Calu3 (cell line): ENCODE results near the gene MSI2. TPM values are rescaled to one million over a fixed set of nuclear protein-coding genes. Genes with fewer than 3 reads are reported as not detected.

Experiments used
- BruUV-seq: library from RNA; stranded (reverse); fragments of 400-500 nt; replicated peaks from 2 replicates; lab custom pipeline; 2021; lab: Mats Ljungman, UMichigan
- CTCF ChIA-PET: fragments of 300-600 bp; sonication (Branson Sonifier 250); formaldehyde crosslinking; loops from one replicate; lab custom pipeline; 2022; ENCODE audit warnings: antibody characterized with exemption; lab: Charles Lee
- DNase-seq: peaks from one replicate; pipeline ENCODE4 v3.0.0; 2022
- H3K27ac Mint-ChIP-seq: one replicate; pipeline ENCODE4 v1.8.0; 2022; ENCODE audit warnings: mixed read lengths; ENCODE audit not compliant: unreplicated experiment
- H3K27me3 Mint-ChIP-seq: one replicate; pipeline ENCODE4 v1.8.0; 2022; ENCODE audit warnings: mixed read lengths; ENCODE audit not compliant: unreplicated experiment
- H3K36me3 Mint-ChIP-seq: one replicate; pipeline ENCODE4 v1.8.0; 2022; ENCODE audit warnings: mild to moderate bottlenecking, moderate library complexity, mixed read lengths; ENCODE audit not compliant: insufficient read depth, unreplicated experiment
- H3K4me1 Mint-ChIP-seq: one replicate; pipeline ENCODE4 v1.8.0; 2022; ENCODE audit warnings: mild to moderate bottlenecking, low read depth, mixed read lengths; ENCODE audit not compliant: unreplicated experiment
- H3K4me3 Mint-ChIP-seq: one replicate; pipeline ENCODE4 v1.8.0; 2022; ENCODE audit warnings: mild to moderate bottlenecking, low read depth, moderate library complexity, mixed read lengths; ENCODE audit not compliant: unreplicated experiment
- H3K9me3 Mint-ChIP-seq: one replicate; pipeline ENCODE4 v1.8.0; 2022; ENCODE audit warnings: low read depth, mixed read lengths; ENCODE audit not compliant: unreplicated experiment
- intact Hi-C: fragments of 100-400 bp; cut with micrococcal nuclease; formaldehyde crosslinking; loops from one replicate; pipeline ENCODE4 v1.10.0; 2022; ENCODE audit not compliant: unreplicated experiment
- total RNA-seq: library from RNA; stranded (reverse); gene quantifications from 2 replicates; pipeline ENCODE4 v1.2.3, GENCODE V29; 2022
- TF ChIP-seq, protein P1 (sequence below): fragments of 200-600 bp; IDR thresholded peaks from one replicate; pipeline ENCODE4 v1.8.0; 2022; ENCODE audit warnings: antibody characterized with exemption; ENCODE audit not compliant: unreplicated experiment

The MSI2 gene
- total RNA-seq, 1 experiment from 2014 or later = 66.4 TPM

DNA sequence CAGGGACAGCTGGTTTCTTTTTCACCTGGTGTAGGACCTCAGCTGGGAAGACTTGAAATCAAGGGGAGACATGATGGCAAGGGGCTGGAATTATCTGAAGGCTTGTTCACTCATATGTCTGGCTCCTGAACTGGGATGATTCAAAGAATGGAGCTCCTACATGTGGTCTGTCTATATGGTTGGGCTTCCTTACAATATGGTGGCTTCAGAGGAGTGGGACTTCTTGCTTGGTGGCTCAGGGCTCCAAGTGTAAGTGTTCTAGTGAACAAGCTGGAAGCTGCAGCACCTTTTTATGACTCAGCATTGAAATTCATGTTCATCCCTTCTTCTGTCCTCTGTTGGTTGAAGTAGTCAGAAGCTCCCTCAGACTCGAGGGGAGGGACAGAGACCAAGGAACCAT is 127.9 kb downstream of the MSI2 start:
- no peaks in the 10 kb centered on the region for H3K4me1 Mint-ChIP-seq
- CTCF ChIA-PET = no interaction called here
- BruUV-seq = no TSS peak

DNA sequence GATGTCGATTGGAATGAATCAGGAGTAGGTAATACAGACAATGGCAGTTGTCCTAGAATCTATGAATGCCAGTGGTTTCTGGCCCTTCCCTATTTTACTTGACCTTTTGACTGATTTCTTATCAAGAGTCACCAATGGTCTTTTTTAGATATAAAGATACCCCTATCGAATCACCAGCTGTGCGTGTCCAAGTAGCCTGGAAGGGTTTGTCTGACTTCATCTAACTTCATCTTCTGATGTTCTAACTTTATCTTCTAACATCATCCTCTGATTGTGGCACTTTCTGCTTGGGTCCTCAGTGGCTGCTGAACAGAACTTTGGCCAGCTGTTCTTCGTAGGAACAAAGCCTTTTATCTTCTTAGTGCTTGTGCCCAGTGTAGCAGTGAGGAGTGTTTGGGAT is 129.7 kb downstream of the MSI2 start:
- Mint-ChIP-seq H3K4me1 (no peaks in the 10 kb centered on the region), H3K36me3 (peaks cover 4% of the 10 kb centered on the region), H3K4me3 (no peak overlapping the region), H3K27me3 (no peaks in the 10 kb centered on the region), H3K27ac (no peak overlapping the region), H3K9me3 (peaks cover 5% of the 10 kb centered on the region)
- TF ChIP-seq, protein P1, sequence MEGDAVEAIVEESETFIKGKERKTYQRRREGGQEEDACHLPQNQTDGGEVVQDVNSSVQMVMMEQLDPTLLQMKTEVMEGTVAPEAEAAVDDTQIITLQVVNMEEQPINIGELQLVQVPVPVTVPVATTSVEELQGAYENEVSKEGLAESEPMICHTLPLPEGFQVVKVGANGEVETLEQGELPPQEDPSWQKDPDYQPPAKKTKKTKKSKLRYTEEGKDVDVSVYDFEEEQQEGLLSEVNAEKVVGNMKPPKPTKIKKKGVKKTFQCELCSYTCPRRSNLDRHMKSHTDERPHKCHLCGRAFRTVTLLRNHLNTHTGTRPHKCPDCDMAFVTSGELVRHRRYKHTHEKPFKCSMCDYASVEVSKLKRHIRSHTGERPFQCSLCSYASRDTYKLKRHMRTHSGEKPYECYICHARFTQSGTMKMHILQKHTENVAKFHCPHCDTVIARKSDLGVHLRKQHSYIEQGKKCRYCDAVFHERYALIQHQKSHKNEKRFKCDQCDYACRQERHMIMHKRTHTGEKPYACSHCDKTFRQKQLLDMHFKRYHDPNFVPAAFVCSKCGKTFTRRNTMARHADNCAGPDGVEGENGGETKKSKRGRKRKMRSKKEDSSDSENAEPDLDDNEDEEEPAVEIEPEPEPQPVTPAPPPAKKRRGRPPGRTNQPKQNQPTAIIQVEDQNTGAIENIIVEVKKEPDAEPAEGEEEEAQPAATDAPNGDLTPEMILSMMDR = no peak
- no peak for DNase-seq
- CTCF ChIA-PET = no interaction called here
- no TSS peak for BruUV-seq
- intact Hi-C loops = no loop called here

More for the DNA sequence above, 127.9 kb downstream of the MSI2 start:
- H3K27me3 Mint-ChIP-seq = no peaks in the 10 kb centered on the region
- H3K36me3 Mint-ChIP-seq = peaks cover 4% of the 10 kb centered on the region
- intact Hi-C loops = no loop called here
- DNase-seq = no peak
- no peak overlapping the region for H3K27ac Mint-ChIP-seq
- H3K9me3 Mint-ChIP-seq = peaks cover 5% of the 10 kb centered on the region
- TF ChIP-seq, protein P1 = no peak
- H3K4me3 Mint-ChIP-seq = no peak overlapping the region

GRCh38 chr17:57387575-57387974 is 131.3 kb downstream of the MSI2 start:
- Mint-ChIP-seq H3K4me1 (no peaks in the 10 kb centered on the region), H3K27me3 (no peaks in the 10 kb centered on the region), H3K36me3 (peaks cover 4% of the 10 kb centered on the region), H3K27ac (no peak overlapping the region), H3K4me3 (no peak overlapping the region), H3K9me3 (peaks cover 5% of the 10 kb centered on the region)
- CTCF ChIA-PET = no interaction called here
- TF ChIP-seq, protein P1 = no peak
- no peak for DNase-seq
- intact Hi-C loops = no loop called here
- no TSS peak for BruUV-seq

DNA sequence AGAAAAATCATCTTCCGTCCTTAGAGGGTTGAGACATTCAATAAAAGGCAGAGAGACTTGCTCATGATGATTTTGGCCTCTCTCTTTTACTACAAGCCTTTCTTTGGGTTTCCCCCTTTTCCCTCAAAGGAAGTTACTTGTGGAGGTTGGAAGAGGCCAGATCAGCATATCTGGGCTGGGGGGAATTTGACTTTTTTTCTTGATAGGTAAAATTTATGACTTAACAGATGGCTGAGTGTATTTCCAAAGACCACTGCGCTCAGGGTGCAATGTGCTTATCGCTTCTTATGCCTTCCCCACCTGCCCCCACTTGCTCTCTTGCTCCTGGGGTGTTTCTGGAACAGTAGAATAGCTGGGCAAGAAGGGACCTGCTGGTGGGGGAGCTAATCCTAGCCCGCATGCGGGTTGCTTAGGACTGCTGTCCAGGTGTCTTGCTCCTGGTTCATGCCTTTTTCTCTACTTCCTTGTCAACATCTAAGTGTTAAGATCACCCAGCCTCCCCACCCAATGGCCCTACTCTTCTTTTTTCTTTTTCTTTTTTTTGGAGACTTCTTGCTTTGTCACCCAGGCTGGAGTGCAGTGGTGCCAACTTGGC is 131.9 kb downstream of the MSI2 start:
- DNase-seq = no peak
- Mint-ChIP-seq H3K4me3 (no peak overlapping the region), H3K9me3 (peaks cover 5% of the 10 kb centered on the region), H3K36me3 (peaks cover 4% of the 10 kb centered on the region), H3K4me1 (no peaks in the 10 kb centered on the region), H3K27me3 (no peaks in the 10 kb centered on the region), H3K27ac (no peak overlapping the region)
- TF ChIP-seq, protein P1 = no peak
- CTCF ChIA-PET = no interaction called here
- intact Hi-C loops = no loop called here
- BruUV-seq = no TSS peak
